ENCODE data around the gene MST1R.

MST1R gene

GRCh38 chr3:49864505-49864904, 39.2 kb downstream of the MST1R start:
- H3K27me3 ChIP-seq (ENCODE audit: insufficient read depth, low read depth, severe bottlenecking): no peaks in the 10 kb centered on the region
- TF ChIP-seq CTCF (IDR thresholded peaks at IDR 0.05; ENCODE audit: low read depth, low read length): no peak

GRCh38 chr3:49859576-49860305, 43.9 kb downstream of the MST1R start:
- no peak overlapping the region for H3K4me3 ChIP-seq (ENCODE audit: low read depth, low read length)
- no peak for TF ChIP-seq CTCF (IDR thresholded peaks at IDR 0.05; ENCODE audit: low read depth, low read length)
- H3K9me3 ChIP-seq (ENCODE audit: severe bottlenecking): no peaks in the 10 kb centered on the region
- H3K27ac ChIP-seq: no peak overlapping the region
- no peak for DNase-seq
- H3K27me3 ChIP-seq (ENCODE audit: insufficient read depth, low read depth, severe bottlenecking): no peaks in the 10 kb centered on the region
- H3K36me3 ChIP-seq: peaks cover 12% of the 10 kb centered on the region

More at GRCh38 chr3:49864505-49864904, 39.2 kb downstream of the MST1R start:
- no peak for DNase-seq
- Histone ChIP-seq H3K36me3 (peaks cover 10% of the 10 kb centered on the region), H3K4me3 (ENCODE audit: low read depth, low read length) (no peak overlapping the region), H3K27ac (no peak overlapping the region), H3K9me3 (ENCODE audit: severe bottlenecking) (no peaks in the 10 kb centered on the region)

- H3K4me3 ChIP-seq (ENCODE audit: low read depth, low read length): peak within 1 kb of the TSS; percentile 98
- peak; percentile 94 for DNase-seq
- TF ChIP-seq CTCF (IDR thresholded peaks at IDR 0.05; ENCODE audit: low read depth, low read length): peak; percentile 12; the same call in 1 of the 2 replicates
- H3K9me3 ChIP-seq (ENCODE audit: severe bottlenecking): no peaks in the 10 kb centered on the region
- peak within 1 kb of the TSS; percentile 66 for H3K27ac ChIP-seq
- no peaks in the 10 kb centered on the region for H3K27me3 ChIP-seq (ENCODE audit: insufficient read depth, low read depth, severe bottlenecking)
- H3K36me3 ChIP-seq: peaks cover 11% of the 10 kb centered on the region
Measured at GRCh38 chr3:49856181-49857005, 47.3 kb downstream of the MST1R start, which contains the start of gene TRAIP. TRAIP (minus strand) TSS chr3:49856564; CDS start chr3:49856453, 111 bp downstream.

GRCh38 chr3:49855662-49856061, 48.0 kb downstream of the MST1R start:
- H3K9me3 ChIP-seq (ENCODE audit: severe bottlenecking): no peaks in the 10 kb centered on the region
- H3K27ac ChIP-seq: peak overlapping the region; percentile 66

GRCh38 chr3:49845694-49846093, 58.0 kb downstream of the MST1R start:
- Histone ChIP-seq H3K27me3 (ENCODE audit: insufficient read depth, low read depth, severe bottlenecking) (no peaks in the 10 kb centered on the region), H3K9me3 (ENCODE audit: severe bottlenecking) (no peaks in the 10 kb centered on the region), H3K4me3 (ENCODE audit: low read depth, low read length) (no peak overlapping the region), H3K36me3 (peaks cover 38% of the 10 kb centered on the region), H3K27ac (no peak overlapping the region)
- TF ChIP-seq CTCF (IDR thresholded peaks at IDR 0.05; ENCODE audit: low read depth, low read length): no peak
- DNase-seq: no peak

More at GRCh38 chr3:49855662-49856061, 48.0 kb downstream of the MST1R start:
- DNase-seq: no peak
- peaks cover 10% of the 10 kb centered on the region; the same call in 1 of the 2 replicates for H3K36me3 ChIP-seq
- no peak for TF ChIP-seq CTCF (IDR thresholded peaks at IDR 0.05; ENCODE audit: low read depth, low read length)
- H3K4me3 ChIP-seq (ENCODE audit: low read depth, low read length): peak overlapping the region; percentile 98
- no peaks in the 10 kb centered on the region for H3K27me3 ChIP-seq (ENCODE audit: insufficient read depth, low read depth, severe bottlenecking)
